DMS53 (cell line): ENCODE results near the gene ZNF385B.
"Not testable (repeated sequence)": the region's sequence is repeated elsewhere in the genome, so short reads cannot be mapped to it uniquely, and the experiment has no call there.

Source experiments
- DNase-seq: peaks from one replicate; lab custom pipeline; 2025; lab: John Stamatoyannopoulos, UW

The ZNF385B gene

GRCh38 chr2:179487010-179487731 is 374.2 kb downstream of the ZNF385B start:
- DNase-seq: peak; percentile 37

DNA sequence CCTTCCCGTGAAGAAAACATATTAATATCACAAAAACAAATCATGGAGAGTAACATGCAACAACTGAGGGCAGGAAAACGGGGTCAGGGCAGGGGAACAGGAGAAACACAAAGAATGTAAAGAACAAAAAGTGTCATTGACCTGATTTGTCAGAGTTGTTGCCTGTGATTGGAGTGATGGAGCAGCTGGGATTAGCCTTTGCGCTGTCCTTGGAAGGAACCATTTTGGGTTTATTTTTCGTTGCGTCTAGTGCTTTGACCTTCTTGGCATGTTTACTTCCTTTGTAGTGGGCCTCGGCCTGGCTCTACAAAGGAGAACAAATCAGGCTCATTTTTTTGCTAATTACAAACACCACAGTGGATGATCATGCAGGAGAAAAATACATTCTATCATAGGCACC is 378.3 kb downstream of the ZNF385B start:
- no peak for DNase-seq

GRCh38 chr2:179479947-179480346 is 381.5 kb downstream of the ZNF385B start:
- DNase-seq: no peak

- no peak for DNase-seq
These were observed 382.6 kb downstream of the ZNF385B start for GRCh38 chr2:179478771-179479170.

GRCh38 chr2:179470992-179471391 is 390.4 kb downstream of the ZNF385B start:
- DNase-seq: no peak

DNA sequence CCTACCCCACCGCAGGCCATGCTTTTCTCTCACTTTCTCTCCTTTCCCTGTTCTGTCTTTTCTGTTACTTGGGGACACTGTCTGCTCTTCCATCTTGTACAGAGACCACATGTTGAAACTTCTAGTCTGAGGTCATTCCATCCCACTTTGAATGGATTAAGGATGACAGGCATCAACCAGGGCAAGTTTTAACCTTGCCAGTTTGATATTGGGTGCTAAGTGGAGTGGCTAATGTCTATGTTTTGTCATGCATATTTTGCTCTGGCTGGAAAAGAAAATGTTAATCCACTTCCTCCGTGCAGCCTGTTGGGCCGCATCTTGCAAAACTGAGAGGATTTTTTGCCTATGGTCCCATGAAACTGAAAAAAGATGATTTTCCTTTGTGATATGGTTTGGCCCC is 391.3 kb downstream of the ZNF385B start:
- DNase-seq: no peak

- no peak for DNase-seq
These were observed 393.5 kb downstream of the ZNF385B start for GRCh38 chr2:179467960-179468359.

GRCh38 chr2:179467111-179467510 is 394.3 kb downstream of the ZNF385B start:
- DNase-seq: no peak

DNA sequence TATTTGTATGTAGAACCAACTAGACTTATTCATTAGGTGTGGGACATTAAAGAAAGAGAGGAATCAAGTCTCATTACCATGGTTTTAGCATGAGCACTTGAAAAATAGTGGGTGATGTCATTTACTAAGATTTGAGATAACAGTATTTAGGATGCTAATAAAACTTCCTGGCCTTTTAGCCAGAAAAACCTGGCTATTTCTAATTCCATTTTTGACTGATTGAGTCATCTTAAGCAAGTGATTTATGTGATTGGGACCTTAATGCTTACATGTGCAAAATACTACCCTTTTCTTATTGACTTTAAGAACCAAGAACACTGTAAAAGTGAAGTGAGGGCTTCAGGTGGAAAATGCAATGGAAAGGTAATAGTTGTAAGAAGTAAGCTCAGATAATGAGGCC is 400.0 kb downstream of the ZNF385B start:
- no peak for DNase-seq

DNA sequence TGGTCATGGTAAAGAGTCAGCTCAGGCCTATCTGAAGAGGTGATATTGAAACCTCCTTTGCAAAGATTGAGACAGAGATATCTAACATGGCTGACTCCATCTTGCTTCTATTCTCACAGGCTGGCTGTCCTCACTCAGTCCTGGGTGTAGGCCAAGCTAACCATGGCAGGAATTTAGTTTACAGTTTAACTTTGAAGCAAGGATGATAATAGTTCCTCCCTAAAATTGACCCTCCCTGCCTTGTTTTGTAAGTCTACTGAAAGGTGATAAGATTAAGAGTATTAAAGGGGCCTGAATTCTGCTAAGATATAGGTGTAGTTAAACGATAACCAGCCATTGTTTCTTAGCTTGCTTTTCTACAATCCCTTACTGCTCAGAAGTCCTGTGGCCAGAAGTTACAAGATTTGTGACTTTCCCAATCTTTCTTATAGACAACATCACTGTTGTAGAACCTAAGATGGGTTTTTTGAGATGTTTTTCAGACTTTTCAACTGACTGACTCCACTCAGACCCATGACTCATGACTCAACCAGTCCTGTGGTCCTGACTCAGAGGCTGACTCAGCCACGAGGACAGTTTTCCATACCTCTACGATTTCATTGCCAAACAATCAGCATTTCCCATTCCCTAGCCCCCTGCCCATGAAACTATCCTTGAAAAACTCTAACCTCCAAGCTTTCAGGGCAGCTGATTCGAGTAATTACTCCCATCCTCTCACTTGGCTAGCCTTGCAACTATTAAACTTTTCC is 401.1 kb downstream of the ZNF385B start:
- DNase-seq: peak; percentile 57

DNA sequence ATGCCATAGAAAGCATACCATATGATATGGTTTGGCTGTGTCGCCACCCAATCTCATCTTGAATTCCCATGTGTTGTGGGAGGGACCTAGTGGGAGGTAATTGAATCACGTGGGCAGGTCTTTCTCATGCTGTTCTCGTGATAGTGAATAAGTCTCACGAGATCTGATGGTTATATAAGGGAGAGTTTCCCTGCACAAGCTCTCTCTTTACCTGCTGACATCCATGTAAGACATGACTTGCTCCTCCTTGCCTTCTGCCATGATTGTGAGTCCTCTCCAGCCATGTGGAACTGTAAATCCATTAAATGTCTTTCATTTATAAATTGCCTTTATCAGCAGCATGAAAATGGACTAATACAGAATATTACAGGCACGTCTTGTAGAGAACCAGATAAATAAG is 403.3 kb downstream of the ZNF385B start:
- DNase-seq: not testable (repeated sequence)

DNA sequence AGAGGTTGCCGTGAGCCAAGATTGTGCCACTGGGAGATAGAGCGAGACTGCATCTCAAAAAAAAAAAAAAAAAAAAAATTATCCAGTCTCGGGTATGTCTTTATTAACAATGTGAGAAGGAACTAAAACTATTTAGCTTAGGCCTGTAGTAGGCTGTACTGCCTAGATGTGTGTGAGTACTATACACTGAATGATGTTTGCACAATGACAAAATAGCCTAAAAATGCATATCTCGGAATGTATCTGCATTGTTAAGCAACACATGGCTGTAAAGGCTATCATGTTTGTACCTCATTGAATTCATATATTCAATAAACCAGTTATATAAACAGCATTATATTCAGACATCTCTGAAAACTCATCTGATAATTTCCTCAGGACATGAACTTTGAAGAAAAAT is 405.6 kb downstream of the ZNF385B start:
- DNase-seq: no peak

DNA sequence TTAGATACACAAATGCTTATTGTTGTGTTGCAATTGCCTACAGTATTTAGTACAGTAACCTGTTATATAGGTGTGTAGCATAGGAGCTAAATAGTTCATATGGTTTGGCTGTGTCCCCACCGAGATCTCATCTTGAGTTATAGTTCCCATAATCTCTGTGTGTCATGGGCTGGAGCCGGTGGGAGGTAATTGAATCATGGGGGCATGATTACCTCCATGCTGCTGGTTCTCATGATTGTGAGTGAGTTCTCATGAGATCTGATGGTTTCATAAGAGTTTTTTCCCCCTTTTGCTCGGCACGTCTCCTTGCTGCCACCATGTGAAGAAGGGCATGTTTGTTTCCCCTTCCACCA is 406.3 kb downstream of the ZNF385B start:
- DNase-seq: no peak

GRCh38 chr2:179454443-179455171 is 406.8 kb downstream of the ZNF385B start:
- no peak for DNase-seq

- DNase-seq: no peak
These were observed 412.4 kb downstream of the ZNF385B start for GRCh38 chr2:179449010-179449409.

DNA sequence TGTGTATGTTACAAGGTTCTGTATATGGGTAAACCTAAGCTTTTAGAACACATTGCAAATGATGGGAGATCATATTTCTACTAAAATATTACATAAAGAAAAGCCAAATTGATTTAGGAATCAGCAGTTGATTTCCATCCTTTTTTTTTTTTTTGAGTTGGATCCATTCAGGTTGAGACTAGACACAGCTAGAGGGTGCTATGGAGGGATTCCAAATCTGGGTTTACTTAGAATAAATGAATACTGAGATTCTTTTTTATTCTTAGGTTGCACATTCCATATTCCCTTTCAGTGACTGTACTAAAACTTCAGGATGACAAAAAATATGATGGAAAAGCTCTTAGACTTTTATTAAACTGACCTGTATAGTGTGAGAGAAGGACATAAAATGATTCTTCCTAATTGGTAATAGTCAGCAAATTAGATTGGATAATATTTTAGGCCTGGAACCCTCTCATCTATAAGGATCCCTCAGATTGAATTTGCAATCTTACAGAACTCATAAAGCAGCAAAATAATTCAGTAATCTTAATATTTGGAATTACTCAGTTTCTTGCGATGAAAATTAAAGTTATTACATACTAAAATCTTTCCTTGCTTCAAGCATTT is 413.5 kb downstream of the ZNF385B start:
- peak; percentile 20 for DNase-seq

DNA sequence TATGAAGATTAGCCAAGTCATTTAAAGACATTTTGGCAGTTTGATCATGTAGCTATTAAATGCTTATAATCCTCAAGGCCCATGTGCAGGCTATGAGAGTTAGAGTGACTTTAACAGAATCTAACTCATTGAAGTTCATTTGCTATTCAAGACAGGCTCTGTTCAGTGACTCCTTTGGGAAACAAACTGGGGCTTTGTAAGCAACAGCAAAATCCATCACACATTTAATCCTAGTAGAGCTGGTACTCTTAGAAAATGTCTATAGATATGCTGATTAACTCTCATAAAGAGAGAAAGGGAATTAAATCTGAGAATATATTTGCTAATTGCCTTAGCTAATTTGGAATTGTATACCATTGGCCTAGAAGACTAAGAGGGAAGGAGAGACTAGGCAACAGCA is 414.0 kb downstream of the ZNF385B start:
- no peak for DNase-seq

GRCh38 chr2:179446476-179447141 is 414.8 kb downstream of the ZNF385B start:
- no peak for DNase-seq

DNA sequence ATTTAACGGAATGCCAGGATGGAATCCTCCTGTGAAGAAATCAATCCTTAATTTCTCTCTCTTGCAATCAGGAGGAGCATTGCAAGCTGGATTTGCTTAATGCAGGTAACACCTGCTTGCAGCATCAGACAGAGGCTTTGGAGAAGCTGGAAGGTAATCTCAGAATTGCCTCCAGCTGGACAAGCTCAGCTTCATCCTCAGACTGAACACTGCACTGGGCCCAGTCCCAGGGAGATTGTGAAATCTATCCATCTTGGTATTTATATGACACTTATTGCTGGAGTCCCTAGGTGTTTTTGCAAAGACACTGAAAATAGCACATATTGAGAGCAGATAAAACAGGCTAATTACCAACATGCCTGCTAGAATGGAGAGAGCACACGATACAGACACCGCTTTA is 417.4 kb downstream of the ZNF385B start:
- DNase-seq: no peak

DNA sequence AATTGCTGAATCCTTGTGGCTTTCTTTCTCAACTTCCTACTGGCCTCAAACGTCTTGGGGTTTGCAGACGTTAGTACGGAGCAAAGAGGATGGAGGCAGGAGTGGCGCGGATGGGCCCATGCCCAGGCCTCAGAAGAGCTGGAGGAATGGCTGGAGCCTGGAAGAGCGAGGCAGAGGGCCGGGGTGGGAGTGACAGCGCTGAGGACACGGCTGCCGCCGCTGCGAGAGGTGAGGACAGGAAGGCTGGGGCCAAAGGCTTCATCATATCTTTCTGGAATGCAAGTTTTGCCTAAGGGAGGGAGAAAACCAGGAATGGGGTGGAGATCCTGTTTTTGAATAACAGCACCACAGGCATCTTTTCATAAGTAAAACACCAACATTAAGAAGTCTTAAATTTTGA is 418.2 kb downstream of the ZNF385B start:
- DNase-seq: no peak

DNA sequence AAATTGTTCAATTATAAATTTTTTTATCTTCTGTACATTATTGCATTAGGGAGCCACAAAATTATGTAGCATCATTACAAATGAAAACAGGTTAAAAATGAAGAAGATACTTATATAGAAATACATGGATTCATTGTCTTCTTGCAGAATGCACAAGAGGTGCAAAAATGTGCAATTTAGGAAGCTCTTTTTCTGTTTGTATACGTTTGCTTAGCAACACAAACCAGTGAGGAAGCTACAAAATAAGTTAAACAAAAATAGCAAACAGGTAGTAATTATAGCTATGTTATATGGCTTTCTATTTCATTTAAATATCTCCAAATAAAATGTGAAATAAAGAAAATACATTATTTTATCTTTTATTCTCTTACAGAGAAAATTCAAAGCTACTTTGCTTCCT is 419.2 kb downstream of the ZNF385B start:
- DNase-seq: no peak

DNA sequence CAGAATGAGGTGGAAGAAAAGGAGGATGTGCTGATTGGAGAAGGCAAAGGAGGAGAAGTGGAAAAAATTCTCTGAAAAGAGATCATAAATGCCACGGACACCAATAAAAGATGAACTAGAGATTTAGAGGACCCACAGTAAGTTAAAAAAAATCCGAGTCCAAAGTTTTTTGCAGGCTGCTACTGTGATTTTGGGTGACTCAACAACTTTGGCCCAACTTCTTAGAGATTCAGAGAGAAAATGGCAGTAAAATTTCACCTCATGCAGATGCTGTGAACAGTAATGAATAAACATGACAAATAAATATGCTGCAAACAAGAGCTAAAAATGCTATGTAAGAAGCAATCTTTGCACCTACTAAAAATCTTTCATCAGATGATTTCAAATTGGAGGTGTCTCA is 419.9 kb downstream of the ZNF385B start:
- no peak for DNase-seq
